HepG2 (cell line): ENCODE data around the gene FBRSL1.

Source experiments
- CBX5 ChIP-seq: sonication (generic); formaldehyde crosslinking; IDR thresholded peaks from 2 replicates; pipeline ENCODE4 v1.4.0; 2020; ENCODE audit warnings: missing genetic modification reagents, borderline replicate concordance
- MAFG ChIP-seq: sonication (generic); formaldehyde crosslinking; IDR thresholded peaks from 2 replicates; pipeline ENCODE4 v1.5.1; 2020; ENCODE audit warnings: mild to moderate bottlenecking, missing genetic modification reagents
- POLR2AphosphoS5 ChIP-seq: IDR thresholded peaks from 2 replicates; pipeline ENCODE4 v1.6.1; 2012; ENCODE audit warnings: low read depth, low read length
- TAF1 ChIP-seq: sonication (generic); formaldehyde crosslinking; IDR thresholded peaks from 2 replicates; pipeline ENCODE4 v1.4.0; 2020; ENCODE audit warnings: missing genetic modification reagents
- TAF15 ChIP-seq: fragments of 200-400 bp; formaldehyde crosslinking; IDR thresholded peaks from one replicate; pipeline ENCODE4 v1.6.1; 2018; ENCODE audit warnings: mild to moderate bottlenecking, low read depth, low read length; ENCODE audit not compliant: poor library complexity, severe bottlenecking
- TP53 ChIP-seq: sonication (generic); formaldehyde crosslinking; conservative IDR thresholded peaks from 2 replicates; pipeline ENCODE4 v1.4.0; 2020; ENCODE audit warnings: missing genetic modification reagents
- XRCC5 ChIP-seq: fragments of 200-400 bp; formaldehyde crosslinking; optimal IDR thresholded peaks from 2 replicates; pipeline ENCODE3; 2017; ENCODE audit warnings: mild to moderate bottlenecking, low read length
- ZKSCAN8 ChIP-seq: IDR thresholded peaks from 2 replicates; pipeline ENCODE4 v1.6.1; 2016; ENCODE audit warnings: borderline replicate concordance, missing genetic modification reagents, missing compliant biosample characterization
- TF ChIP-seq, protein P1 (sequence below): IDR thresholded peaks from 2 replicates; pipeline ENCODE4 v1.6.1; 2016
- TF ChIP-seq, protein P2 (sequence below): sonication (generic); formaldehyde crosslinking; IDR thresholded peaks from 2 replicates; pipeline ENCODE4 v1.5.0; 2020; ENCODE audit warnings: mild to moderate bottlenecking, missing genetic modification reagents, moderate library complexity
- TF ChIP-seq, protein P3 (sequence below): sonication (generic); formaldehyde crosslinking; IDR thresholded peaks from 2 replicates; pipeline ENCODE4 v1.5.0; 2020; ENCODE audit warnings: missing genetic modification reagents, mild to moderate bottlenecking, borderline replicate concordance

DNA sequence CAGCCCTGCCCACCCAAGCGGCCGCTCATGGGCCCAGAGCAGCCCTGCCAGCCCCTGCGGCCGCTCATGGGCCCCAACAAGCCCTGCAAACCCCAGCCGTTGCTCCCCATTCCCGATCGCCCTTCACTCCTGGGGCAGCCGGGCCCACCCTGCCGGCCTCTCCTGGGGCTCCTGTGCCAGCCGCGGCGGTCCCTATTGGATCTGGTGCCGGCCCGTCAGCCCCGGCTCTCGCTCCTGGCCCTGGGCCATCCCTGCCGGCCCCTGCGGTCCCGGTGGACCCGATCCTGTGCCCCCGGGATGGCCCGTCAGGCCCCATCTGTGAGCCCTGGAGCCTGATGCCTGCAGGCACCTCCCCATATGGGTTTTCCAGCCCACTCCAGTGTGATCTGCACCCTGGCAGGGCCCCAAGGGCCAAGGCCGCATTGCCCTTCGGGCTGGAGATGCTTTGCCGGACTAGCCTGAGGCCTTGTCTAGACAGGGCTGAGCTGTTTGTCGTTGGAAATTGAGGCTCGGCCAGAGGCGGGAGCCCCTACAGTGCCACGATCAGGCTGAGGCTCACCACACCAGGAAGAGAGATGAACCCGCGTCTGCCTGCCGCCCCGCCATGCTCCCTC is 20.3 kb downstream of the FBRSL1 start:
- TF ChIP-seq ZKSCAN8 (no peak), MAFG (CRISPR knock-in tag) (no peak), XRCC5 (no peak), TP53 (no peak), TAF15 (no peak), CBX5 (CRISPR knock-in tag) (no peak), POLR2AphosphoS5 (no peak), TAF1 (CRISPR knock-in tag) (no peak)
- TF ChIP-seq, protein P1, sequence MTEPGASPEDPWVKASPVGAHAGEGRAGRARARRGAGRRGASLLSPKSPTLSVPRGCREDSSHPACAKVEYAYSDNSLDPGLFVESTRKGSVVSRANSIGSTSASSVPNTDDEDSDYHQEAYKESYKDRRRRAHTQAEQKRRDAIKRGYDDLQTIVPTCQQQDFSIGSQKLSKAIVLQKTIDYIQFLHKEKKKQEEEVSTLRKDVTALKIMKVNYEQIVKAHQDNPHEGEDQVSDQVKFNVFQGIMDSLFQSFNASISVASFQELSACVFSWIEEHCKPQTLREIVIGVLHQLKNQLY (CRISPR knock-in tag) = no peak
- TF ChIP-seq, protein P2, sequence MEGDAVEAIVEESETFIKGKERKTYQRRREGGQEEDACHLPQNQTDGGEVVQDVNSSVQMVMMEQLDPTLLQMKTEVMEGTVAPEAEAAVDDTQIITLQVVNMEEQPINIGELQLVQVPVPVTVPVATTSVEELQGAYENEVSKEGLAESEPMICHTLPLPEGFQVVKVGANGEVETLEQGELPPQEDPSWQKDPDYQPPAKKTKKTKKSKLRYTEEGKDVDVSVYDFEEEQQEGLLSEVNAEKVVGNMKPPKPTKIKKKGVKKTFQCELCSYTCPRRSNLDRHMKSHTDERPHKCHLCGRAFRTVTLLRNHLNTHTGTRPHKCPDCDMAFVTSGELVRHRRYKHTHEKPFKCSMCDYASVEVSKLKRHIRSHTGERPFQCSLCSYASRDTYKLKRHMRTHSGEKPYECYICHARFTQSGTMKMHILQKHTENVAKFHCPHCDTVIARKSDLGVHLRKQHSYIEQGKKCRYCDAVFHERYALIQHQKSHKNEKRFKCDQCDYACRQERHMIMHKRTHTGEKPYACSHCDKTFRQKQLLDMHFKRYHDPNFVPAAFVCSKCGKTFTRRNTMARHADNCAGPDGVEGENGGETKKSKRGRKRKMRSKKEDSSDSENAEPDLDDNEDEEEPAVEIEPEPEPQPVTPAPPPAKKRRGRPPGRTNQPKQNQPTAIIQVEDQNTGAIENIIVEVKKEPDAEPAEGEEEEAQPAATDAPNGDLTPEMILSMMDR = no peak
- TF ChIP-seq, protein P3, sequence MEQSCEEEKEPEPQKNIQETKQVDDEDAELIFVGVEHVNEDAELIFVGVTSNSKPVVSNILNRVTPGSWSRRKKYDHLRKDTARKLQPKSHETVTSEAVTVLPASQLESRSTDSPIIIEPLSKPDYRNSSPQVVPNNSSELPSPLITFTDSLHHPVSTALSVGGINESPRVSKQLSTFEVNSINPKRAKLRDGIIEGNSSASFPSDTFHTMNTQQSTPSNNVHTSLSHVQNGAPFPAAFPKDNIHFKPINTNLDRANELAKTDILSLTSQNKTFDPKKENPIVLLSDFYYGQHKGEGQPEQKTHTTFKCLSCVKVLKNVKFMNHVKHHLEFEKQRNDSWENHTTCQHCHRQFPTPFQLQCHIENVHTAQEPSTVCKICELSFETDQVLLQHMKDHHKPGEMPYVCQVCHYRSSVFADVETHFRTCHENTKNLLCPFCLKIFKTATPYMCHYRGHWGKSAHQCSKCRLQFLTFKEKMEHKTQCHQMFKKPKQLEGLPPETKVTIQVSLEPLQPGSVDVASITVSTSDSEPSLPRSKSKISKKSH (CRISPR knock-in tag) = no peak
